Endothelial cell of umbilical vein (primary cell): ENCODE measurements around the gene ARHGAP21. TPM values are rescaled to one million over a fixed set of nuclear protein-coding genes. Genes with fewer than 3 reads are reported as not detected.

Experiments
- BruUV-seq: library from RNA; stranded (reverse); fragments of 400-500 nt; replicated peaks from 2 replicates; lab custom pipeline; 2021; lab: Mats Ljungman, UMichigan
- CTCF ChIA-PET: fragments of 300-600, 350-600 bp; sonication (Branson Sonifier 250); formaldehyde crosslinking; loops from one replicate; lab custom pipeline; 2021; ENCODE audit warnings: antibody characterized with exemption, inconsistent platforms; lab: Charles Lee
- POLR2A ChIA-PET: fragments of 300-600, 350-600 bp; sonication (Branson Sonifier 250); formaldehyde crosslinking; loops from one replicate; lab custom pipeline; 2021; ENCODE audit warnings: antibody characterized with exemption, inconsistent platforms; lab: Charles Lee
- DNase-seq: peaks from one replicate; pipeline ENCODE4 v3.0.0-alpha.2; 2011; ENCODE audit warnings: low read depth, low spot score
- FAIRE-seq: peaks from 2 replicates; lab custom pipeline; 2011; peaks lifted over from hg19 to GRCh38; lab: Jason Lieb, UNC
- H2AFZ ChIP-seq: 2 replicates; pipeline ENCODE4 v1.6.0; 2012; ENCODE audit warnings: low read depth, low read length, control low read depth, inconsistent platforms
- H3K27ac ChIP-seq: 2 replicates; pipeline ENCODE4 v1.5.1; 2011; ENCODE audit warnings: low read depth, mild to moderate bottlenecking, control low read depth, low read length, moderate library complexity; ENCODE audit not compliant: insufficient read depth
- H3K27me3 ChIP-seq, 2 experiments: 2 replicates each; pipeline versions ENCODE4 v1.6.0 to v1.6.1; 2011; ENCODE audit warnings: low read length in 2 of 2, mixed read lengths in 1 of 2; ENCODE audit not compliant: control insufficient read depth in 2 of 2, insufficient read depth in 2 of 2
- H3K36me3 ChIP-seq, 2 experiments: 2 replicates in 1 of 2; 3 replicates in 1 of 2; pipeline ENCODE4 v1.5.1; 2011; ENCODE audit warnings: low read length in 2 of 2, mild to moderate bottlenecking in 1 of 2, moderate library complexity in 1 of 2; ENCODE audit not compliant: control insufficient read depth in 2 of 2, insufficient read depth in 2 of 2; ENCODE audit errors: extremely low read depth in 1 of 2
- H3K4me1 ChIP-seq: 3 replicates; pipeline ENCODE4 v1.5.1; 2011; ENCODE audit warnings: mild to moderate bottlenecking, low read length; ENCODE audit not compliant: control insufficient read depth, insufficient read depth; ENCODE audit errors: extremely low read depth
- H3K4me2 ChIP-seq: 2 replicates; pipeline ENCODE4 v1.6.1; 2011; ENCODE audit warnings: low read length, control low read depth, mixed read lengths; ENCODE audit not compliant: insufficient read depth
- H3K4me3 ChIP-seq, 3 experiments: fragments of 200-600 bp in 1 of 3; sonication (generic), shearing (Covaris generic) in 1 of 3; replicated peaks in 1 of 3; 2 replicates each; pipeline ENCODE4 v1.5.1; 2011 to 2016; ENCODE audit warnings: control low read depth in 3 of 3, low read length in 3 of 3, mild to moderate bottlenecking in 2 of 3, inconsistent platforms in 1 of 3, low read depth in 1 of 3, moderate library complexity in 1 of 3; ENCODE audit not compliant: insufficient read depth in 1 of 3
- H3K79me2 ChIP-seq: 2 replicates; pipeline ENCODE4 v1.6.0; 2012; ENCODE audit warnings: low read length, inconsistent platforms; ENCODE audit not compliant: control insufficient read depth, insufficient read depth
- H3K9ac ChIP-seq: replicated peaks from 2 replicates; pipeline ENCODE3; 2011; ENCODE audit warnings: low read length, control low read depth; ENCODE audit not compliant: insufficient read depth; ENCODE audit errors: extremely low read depth
- H3K9me1 ChIP-seq: replicated peaks from 3 replicates; pipeline ENCODE4 v1.6.0; 2011; ENCODE audit warnings: mild to moderate bottlenecking, low read length; ENCODE audit not compliant: control insufficient read depth, insufficient read depth; ENCODE audit errors: extremely low read depth
- H3K9me3 ChIP-seq: replicated peaks from 2 replicates; pipeline ENCODE4 v1.5.1; 2012; ENCODE audit warnings: low read length, inconsistent platforms; ENCODE audit not compliant: control insufficient read depth, insufficient read depth
- H4K20me1 ChIP-seq: replicated peaks from 2 replicates; pipeline ENCODE3; 2011; ENCODE audit warnings: mild to moderate bottlenecking, low read length; ENCODE audit not compliant: control insufficient read depth, insufficient read depth; ENCODE audit errors: extremely low read depth
- FOS ChIP-seq: IDR thresholded peaks from 2 replicates; pipeline ENCODE4 v1.6.1; 2011; ENCODE audit warnings: mild to moderate bottlenecking, low read length, moderate library complexity, borderline replicate concordance; ENCODE audit not compliant: insufficient read depth
- GATA2 ChIP-seq: IDR thresholded peaks from 2 replicates; pipeline ENCODE4 v1.7.0; 2011; ENCODE audit warnings: low read depth, mild to moderate bottlenecking, moderate library complexity, mixed read lengths, low read length; ENCODE audit not compliant: insufficient read length, insufficient read depth
- MYC ChIP-seq: IDR thresholded peaks from one replicate; pipeline ENCODE4 v1.6.1; 2011; ENCODE audit warnings: mild to moderate bottlenecking, low read depth, low read length
- POLR2AphosphoS5 ChIP-seq: IDR thresholded peaks from 2 replicates; pipeline ENCODE4 v1.6.1; 2012; ENCODE audit warnings: low read depth, mild to moderate bottlenecking, control low read depth, low read length, moderate library complexity; ENCODE audit not compliant: insufficient read depth
- dilution Hi-C: fragments of 300-500 bp; cut with MboI; formaldehyde crosslinking; loops from one replicate; pipeline ENCODE4 v1.15.0; 2019; ENCODE audit warnings: low sequenced_read_pairs; ENCODE audit not compliant: extremely low pct_ligation_motif_present
- intact Hi-C: fragments of 100-400 bp; cut with micrococcal nuclease; formaldehyde crosslinking; loops from one replicate; pipeline ENCODE4 v1.10.0; 2022
- polyA plus RNA-seq, 4 experiments: library from polyadenylated mRNA; depleted of rRNA in 3 of 4; stranded (reverse) in 3 of 4; unstranded in 1 of 4; fragments of >200 nt; gene quantifications; 2 replicates each; pipeline versions ENCODE4 v1.2.1 to v1.2.3, GENCODE V29; 2011 to 2012; ENCODE audit warnings: missing spikeins in 1 of 4
- total RNA-seq: library from RNA; stranded (reverse); gene quantifications from 2 replicates; pipeline ENCODE4 v1.2.3, GENCODE V29; 2021

The ARHGAP21 gene
- total and polyA plus RNA-seq, 2 donors (not counting 3 experiments of a cell fraction or from before 2014, with no cell fraction given) = 29.5 to 97.8 TPM

DNA sequence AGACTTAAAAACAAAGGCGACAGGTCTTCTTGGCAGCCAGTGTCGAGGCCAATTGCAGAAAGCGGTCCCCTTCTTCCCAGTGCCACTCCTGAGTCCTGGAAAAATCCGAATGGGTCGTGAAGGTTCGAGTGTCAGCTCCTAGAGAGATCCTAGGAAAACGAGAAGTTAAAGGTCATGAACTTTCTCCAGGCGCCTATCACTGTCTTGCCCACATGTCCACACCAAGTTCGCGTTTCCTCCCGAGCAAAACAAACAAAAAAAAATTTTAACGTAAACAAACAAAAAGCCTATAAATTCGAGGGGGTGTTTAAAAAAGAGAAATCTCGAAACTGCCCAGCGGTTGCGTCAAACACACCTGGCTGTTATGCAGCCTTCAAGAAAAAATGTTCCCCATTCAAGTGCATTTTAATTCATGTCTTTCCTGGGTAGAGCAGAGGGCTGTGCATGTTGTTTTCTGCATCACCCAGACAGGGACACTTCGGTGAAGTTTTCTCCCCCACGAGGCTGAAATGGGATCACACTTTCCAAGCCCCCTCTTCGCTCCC is 1.5 kb downstream of the ARHGAP21 start:
- Histone ChIP-seq H3K27ac (peak overlapping the region; percentile 85), H3K4me2 (peak overlapping the region; percentile 99), H3K79me2 (peaks cover 61% of the 10 kb centered on the region), H4K20me1 (peaks cover 22% of the 10 kb centered on the region), H3K9me1 (no peaks in the 10 kb centered on the region), H2AFZ (no peak overlapping the region), H3K27me3 (no peaks in the 10 kb centered on the region), H3K36me3 (peaks cover 0 to 8% of the 10 kb centered on the region in 2 experiments), H3K4me3 (peak overlapping the region; percentile 50 to 94 (median 91)), H3K4me1 (peaks cover 50% of the 10 kb centered on the region), H3K9ac (peak overlapping the region; percentile 94), H3K9me3 (no peaks in the 10 kb centered on the region)
- TF ChIP-seq POLR2AphosphoS5 (no peak), GATA2 (no peak), FOS (no peak)
- BruUV-seq = no TSS peak
- dilution Hi-C loops (no loop called here), intact Hi-C loops (no loop called here)
- ChIA-PET CTCF (interaction anchor here (1.0 to 4.3 kb wide), 7 partner anchors 16 to 358 kb away, joined by 3 to 27 read pairs (median 6); no protein-coding TSS in a partner anchor), POLR2A (interaction anchor here (0.5 kb wide), 1 partner anchor 231 kb away, joined by 7 read pairs; no protein-coding TSS in a partner anchor)
- peak; percentile 44 for DNase-seq
- no peak for FAIRE-seq

DNA sequence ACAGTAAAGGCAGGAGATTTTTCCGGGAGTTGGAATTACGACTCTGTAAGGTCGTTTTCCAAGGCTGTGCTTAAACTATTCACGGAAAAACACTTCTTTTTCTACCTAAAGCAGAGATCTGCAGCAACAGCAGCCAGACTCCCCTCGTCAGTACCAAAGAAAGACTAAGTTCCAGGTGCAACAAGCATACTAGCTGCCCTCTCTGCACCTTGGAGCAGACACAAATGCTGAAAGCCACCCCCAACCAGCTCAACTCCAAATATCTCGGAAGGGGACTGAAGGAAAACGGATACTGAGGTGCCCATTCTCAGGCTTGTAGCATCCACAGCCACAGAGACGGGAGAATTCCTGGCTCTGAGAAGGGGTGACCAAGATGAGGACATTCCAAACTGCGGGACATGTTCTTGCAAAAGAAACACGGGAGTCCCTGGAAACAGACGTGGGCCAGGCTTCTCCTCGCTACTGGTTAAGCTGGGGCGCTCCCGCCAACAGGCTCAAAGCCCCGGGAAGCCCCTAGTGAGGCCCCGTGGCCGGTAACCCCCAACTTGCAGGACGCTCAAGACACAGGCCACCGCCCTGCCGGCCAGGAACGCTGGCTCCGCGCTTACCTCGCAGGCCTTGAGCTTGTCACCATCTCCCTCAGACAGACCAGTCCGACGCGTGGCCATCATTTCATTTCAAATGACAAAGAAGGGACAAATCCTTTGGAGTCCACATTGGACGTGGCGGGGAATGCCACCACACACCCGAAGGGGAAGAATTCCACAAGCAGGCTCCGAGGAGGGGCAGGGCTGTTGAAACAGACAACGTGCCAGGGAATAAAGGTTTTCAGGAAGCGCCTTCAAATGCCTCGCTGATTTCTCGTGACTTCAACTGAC is 2.2 kb downstream of the ARHGAP21 start:
- peaks cover 0 to 8% of the 10 kb centered on the region in 2 experiments for H3K36me3 ChIP-seq
- H3K9me1 ChIP-seq = no peaks in the 10 kb centered on the region
- H4K20me1 ChIP-seq = peaks cover 24% of the 10 kb centered on the region
- H3K9ac ChIP-seq = peak overlapping the region; percentile 94
- intact Hi-C loops = loop anchor here (2.0 kb wide), 1 partner anchor 15 kb away; no protein-coding TSS in a partner anchor
- H3K79me2 ChIP-seq = peaks cover 68% of the 10 kb centered on the region
- dilution Hi-C loops = no loop called here
- CTCF ChIA-PET = interaction anchor here (0.6 to 1.8 kb wide), 8 partner anchors 15 to 269 kb away, joined by 3 to 9 read pairs (median 3); no protein-coding TSS in a partner anchor
- H3K27ac ChIP-seq = peak overlapping the region; percentile 85
- POLR2A ChIA-PET = no interaction called here
- peak overlapping the region; percentile 50 for H2AFZ ChIP-seq
- peak; percentile 62 for FAIRE-seq
- TF ChIP-seq MYC (no peak), POLR2AphosphoS5 (no peak)
- peak; percentile 55 for DNase-seq
- H3K9me3 ChIP-seq = no peaks in the 10 kb centered on the region
- peaks cover 50% of the 10 kb centered on the region for H3K4me1 ChIP-seq
- TSS peak; percentile 10 for BruUV-seq
- H3K4me3 ChIP-seq = peak overlapping the region; percentile 50 to 94 (median 91)
- peak overlapping the region; percentile 99 for H3K4me2 ChIP-seq
- no peaks in the 10 kb centered on the region for H3K27me3 ChIP-seq
